Measurements from ENCODE around the gene BRIP1. TPM values are rescaled to one million over a fixed set of nuclear protein-coding genes. Genes with fewer than 3 reads are reported as not detected.
A peak's percentile ranks its signal among the peaks of the same experiment; 100 is the strongest.

The BRIP1 gene
- total and polyA plus RNA-seq, 10 of the 15 experiments (the other 5 are each of a cell fraction or from before 2014, with no cell fraction given): 4.0 to 24.2 (median 12.8) TPM

GRCh38 chr17:61750656-61751055 is 112.7 kb downstream of the BRIP1 start:
- peaks cover 16% of the 10 kb centered on the region for H3K4me1 ChIP-seq (ENCODE audit: control insufficient read depth, insufficient read depth, low read length)
- peak; percentile 99 for ATAC-seq
- no peak overlapping the region for H3K9ac ChIP-seq (ENCODE audit: control insufficient read depth, insufficient read depth, low read length)
- DNase-seq (ENCODE audit: low read depth, low spot score): peak; percentile 80
- H3K4me2 ChIP-seq (ENCODE audit: control insufficient read depth, insufficient read depth): 0 out of 2 replicates have a peak overlapping the region, but pooled peaks have one; percentile 23
- ChIA-PET CTCF (no interaction called here), SMC1A (ENCODE audit: uncharacterized antibody, unreplicated experiment) (interaction anchor here (0.5 to 1.4 kb wide), 3 partner anchors 35 to 67 kb away, joined by 3 to 4 read pairs (median 4); no protein-coding TSS in a partner anchor), POLR2A (no interaction called here), RAD21 (ENCODE audit: unreplicated experiment) (no interaction called here)
- no peak overlapping the region for H3K4me3 ChIP-seq
- H3K27ac ChIP-seq (ENCODE audit: control insufficient read depth, insufficient read depth): 0 out of 2 replicates have a peak overlapping the region, but pooled peaks have one; percentile 14
- H3K79me2 ChIP-seq (ENCODE audit: control insufficient read depth, insufficient read depth, low read length): no peaks in the 10 kb centered on the region
- 0% methylated on average over 1 of the region's 1 CpG for WGBS (ENCODE audit: insufficient coverage, insufficient replicate concordance, low lambda C conversion rate, missing lambda C conversion rate)
- H3K27me3 ChIP-seq (replicated peaks in 1 of 2; ENCODE audit: control insufficient read depth in 2 of 2, insufficient read depth in 2 of 2, low read length in 1 of 2): no peaks in the 10 kb centered on the region
- no TSS peak for BruUV-seq (replicated peaks)
- H3K9me3 ChIP-seq (replicated peaks; ENCODE audit: control insufficient read depth, insufficient read depth, low read length): peaks cover 4% of the 10 kb centered on the region
- peak; percentile 98 for FAIRE-seq
- in situ Hi-C loops (cut with MboI) (no loop called here), intact Hi-C loops (cut with micrococcal nuclease; ENCODE audit: unreplicated experiment) (no loop called here)
- no peaks in the 10 kb centered on the region for H4K20me1 ChIP-seq (ENCODE audit: control insufficient read depth, insufficient read depth)
- H3K36me3 ChIP-seq (ENCODE audit: control insufficient read depth in 2 of 2, insufficient read depth in 2 of 2, low read length in 1 of 2): 0 out of 4 replicates have a peak, but pooled peaks cover 0 to 2% of the 10 kb centered on the region in 2 experiments
- no peak overlapping the region for H2AFZ ChIP-seq (ENCODE audit: control insufficient read depth, low read depth, low read length)
- TF ChIP-seq ZNF622 (IDR thresholded peaks at IDR 0.05) (no peak), ZBTB4 (CRISPR knock-in tag; IDR thresholded peaks at IDR 0.05) (no peak), HSF1 (IDR thresholded peaks at IDR 0.05; ENCODE audit: low read depth, low read length) (no peak), SREBF1 (IDR thresholded peaks at IDR 0.05; ENCODE audit: low read length) (0 out of 2 replicates have a peak, but pooled peaks have one; percentile 25), FOXK2 (IDR thresholded peaks at IDR 0.05) (no peak), CHD4 (IDR thresholded peaks at IDR 0.05) (no peak), CBX5 (IDR thresholded peaks at IDR 0.05; ENCODE audit: low read depth) (no peak), NFIC (IDR thresholded peaks at IDR 0.05; ENCODE audit: low read depth, low read length) (peak; percentile 80; the same call in 1 of the 2 replicates), ZSCAN29 (IDR thresholded peaks at IDR 0.05) (no peak), HCFC1 (IDR thresholded peaks at IDR 0.05; ENCODE audit: low read length) (no peak), SIN3A (IDR thresholded peaks at IDR 0.05; ENCODE audit: low read depth, low read length) (no peak), KLF5 (IDR thresholded peaks at IDR 0.05; ENCODE audit: partially characterized antibody) (no peak), EZH2 (IDR thresholded peaks at IDR 0.05; ENCODE audit: borderline replicate concordance, control insufficient read depth, low read depth, low read length) (no peak), SUZ12 (IDR thresholded peaks at IDR 0.05; ENCODE audit: unreplicated experiment) (no peak), YY1 (IDR thresholded peaks at IDR 0.05; ENCODE audit: low read depth, low read length) (no peak), SIX5 (IDR thresholded peaks at IDR 0.05; ENCODE audit: low read depth, low read length, severe bottlenecking) (no peak), TCF12 (IDR thresholded peaks at IDR 0.05; ENCODE audit: low read depth, low read length) (0 out of 2 replicates have a peak, but pooled peaks have one; percentile 14), KDM1A (IDR thresholded peaks at IDR 0.05; ENCODE audit: borderline replicate concordance) (no peak), RAD21 (IDR thresholded peaks at IDR 0.05; ENCODE audit: insufficient read depth, low read depth, low read length) (0 out of 2 replicates have a peak, but pooled peaks have one; percentile 7), ATF2 (IDR thresholded peaks at IDR 0.05; ENCODE audit: low read length) (peak; percentile 58; the same call in 1 of the 2 replicates)
